Esophagus muscularis mucosa (tissue), 4 donors: ENCODE data around the gene CSMD2.

Experiments used
- EP300 ChIP-seq: sonication (generic); formaldehyde crosslinking; IDR thresholded peaks from one replicate; pipeline ENCODE4 v1.6.1; 2017; ENCODE audit warnings: antibody characterized with exemption
- POLR2A ChIP-seq: fragments of 450-650 bp; IDR thresholded peaks from one replicate; pipeline ENCODE4 v1.6.1; 2017; ENCODE audit warnings: antibody characterized with exemption, moderate library complexity, mild to moderate bottlenecking, low read depth
- TF ChIP-seq, protein P1 (sequence below), 3 experiments: fragments of 200-600 bp in 2 of 3; fragments of 450-650 bp in 1 of 3; sonication (generic) in 2 of 3; IDR thresholded peaks; one replicate each; pipeline ENCODE4 v1.5.1; 2017 to 2019; ENCODE audit warnings: antibody characterized with exemption in 3 of 3, mild to moderate bottlenecking in 2 of 3, moderate library complexity in 1 of 3

DNA sequence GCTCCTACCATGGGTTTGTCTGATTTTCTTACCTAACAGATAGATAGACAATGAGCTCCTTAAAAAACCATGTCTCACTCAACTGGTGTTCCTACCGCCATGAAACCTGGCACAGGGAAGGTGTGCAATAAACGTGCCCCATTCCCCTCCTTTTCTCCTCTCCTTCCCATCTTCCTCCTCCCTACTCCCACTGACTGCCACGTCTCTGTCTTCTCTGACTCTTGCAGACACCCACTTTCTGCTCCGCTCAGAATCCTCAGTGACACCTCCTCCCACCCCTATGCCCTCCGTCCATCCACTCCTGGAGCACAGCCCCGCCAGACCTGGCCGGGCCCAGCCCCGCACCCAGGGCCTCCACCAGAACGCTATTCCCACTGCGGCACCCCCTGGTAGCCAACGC, 248.2 kb downstream of the CSMD2 start:
- TF ChIP-seq EP300 (no peak), POLR2A (no peak)
- TF ChIP-seq, protein P1, sequence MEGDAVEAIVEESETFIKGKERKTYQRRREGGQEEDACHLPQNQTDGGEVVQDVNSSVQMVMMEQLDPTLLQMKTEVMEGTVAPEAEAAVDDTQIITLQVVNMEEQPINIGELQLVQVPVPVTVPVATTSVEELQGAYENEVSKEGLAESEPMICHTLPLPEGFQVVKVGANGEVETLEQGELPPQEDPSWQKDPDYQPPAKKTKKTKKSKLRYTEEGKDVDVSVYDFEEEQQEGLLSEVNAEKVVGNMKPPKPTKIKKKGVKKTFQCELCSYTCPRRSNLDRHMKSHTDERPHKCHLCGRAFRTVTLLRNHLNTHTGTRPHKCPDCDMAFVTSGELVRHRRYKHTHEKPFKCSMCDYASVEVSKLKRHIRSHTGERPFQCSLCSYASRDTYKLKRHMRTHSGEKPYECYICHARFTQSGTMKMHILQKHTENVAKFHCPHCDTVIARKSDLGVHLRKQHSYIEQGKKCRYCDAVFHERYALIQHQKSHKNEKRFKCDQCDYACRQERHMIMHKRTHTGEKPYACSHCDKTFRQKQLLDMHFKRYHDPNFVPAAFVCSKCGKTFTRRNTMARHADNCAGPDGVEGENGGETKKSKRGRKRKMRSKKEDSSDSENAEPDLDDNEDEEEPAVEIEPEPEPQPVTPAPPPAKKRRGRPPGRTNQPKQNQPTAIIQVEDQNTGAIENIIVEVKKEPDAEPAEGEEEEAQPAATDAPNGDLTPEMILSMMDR (IDR thresholded peaks at IDR 0.05): no peak
